ENCODE results near the gene PRSS37. TPM values are rescaled to one million over a fixed set of nuclear protein-coding genes. Genes with fewer than 3 reads are reported as not detected.

Gene PRSS37, protein sequence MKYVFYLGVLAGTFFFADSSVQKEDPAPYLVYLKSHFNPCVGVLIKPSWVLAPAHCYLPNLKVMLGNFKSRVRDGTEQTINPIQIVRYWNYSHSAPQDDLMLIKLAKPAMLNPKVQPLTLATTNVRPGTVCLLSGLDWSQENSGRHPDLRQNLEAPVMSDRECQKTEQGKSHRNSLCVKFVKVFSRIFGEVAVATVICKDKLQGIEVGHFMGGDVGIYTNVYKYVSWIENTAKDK
- not detected for total RNA-seq

DNA sequence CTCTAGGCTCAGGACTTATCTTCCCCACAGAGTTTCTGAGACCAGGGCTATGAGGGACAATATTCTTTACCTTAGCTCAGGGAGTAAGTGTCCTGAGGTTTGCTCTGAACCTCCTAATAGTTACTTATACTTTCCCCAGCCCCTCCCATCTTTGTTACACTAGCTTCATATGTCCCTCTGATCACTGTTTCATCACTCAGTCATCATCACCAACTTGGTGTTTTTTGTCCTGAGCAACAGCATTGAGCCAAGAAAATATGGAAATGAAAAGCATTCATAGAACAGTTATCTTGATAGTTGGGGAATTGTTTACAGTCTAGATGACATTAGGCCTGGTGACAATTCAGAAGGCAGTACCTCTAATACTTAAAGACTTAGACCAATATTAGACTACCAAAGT lies at the start of gene PRSS37:
TSS of gene PRSS37 (minus strand) at position 101 of the 400 bp plus-strand sequence. CDS start 436 bp downstream, outside the sequence.
- TF ChIP-seq, protein P1, sequence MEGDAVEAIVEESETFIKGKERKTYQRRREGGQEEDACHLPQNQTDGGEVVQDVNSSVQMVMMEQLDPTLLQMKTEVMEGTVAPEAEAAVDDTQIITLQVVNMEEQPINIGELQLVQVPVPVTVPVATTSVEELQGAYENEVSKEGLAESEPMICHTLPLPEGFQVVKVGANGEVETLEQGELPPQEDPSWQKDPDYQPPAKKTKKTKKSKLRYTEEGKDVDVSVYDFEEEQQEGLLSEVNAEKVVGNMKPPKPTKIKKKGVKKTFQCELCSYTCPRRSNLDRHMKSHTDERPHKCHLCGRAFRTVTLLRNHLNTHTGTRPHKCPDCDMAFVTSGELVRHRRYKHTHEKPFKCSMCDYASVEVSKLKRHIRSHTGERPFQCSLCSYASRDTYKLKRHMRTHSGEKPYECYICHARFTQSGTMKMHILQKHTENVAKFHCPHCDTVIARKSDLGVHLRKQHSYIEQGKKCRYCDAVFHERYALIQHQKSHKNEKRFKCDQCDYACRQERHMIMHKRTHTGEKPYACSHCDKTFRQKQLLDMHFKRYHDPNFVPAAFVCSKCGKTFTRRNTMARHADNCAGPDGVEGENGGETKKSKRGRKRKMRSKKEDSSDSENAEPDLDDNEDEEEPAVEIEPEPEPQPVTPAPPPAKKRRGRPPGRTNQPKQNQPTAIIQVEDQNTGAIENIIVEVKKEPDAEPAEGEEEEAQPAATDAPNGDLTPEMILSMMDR (IDR thresholded peaks at IDR 0.05) = no peak
- TF ChIP-seq POLR2A (IDR thresholded peaks at IDR 0.05) (no peak), POLR2AphosphoS5 (IDR thresholded peaks at IDR 0.05) (no peak), EP300 (IDR thresholded peaks at IDR 0.05; ENCODE audit: low read depth) (no peak)

DNA sequence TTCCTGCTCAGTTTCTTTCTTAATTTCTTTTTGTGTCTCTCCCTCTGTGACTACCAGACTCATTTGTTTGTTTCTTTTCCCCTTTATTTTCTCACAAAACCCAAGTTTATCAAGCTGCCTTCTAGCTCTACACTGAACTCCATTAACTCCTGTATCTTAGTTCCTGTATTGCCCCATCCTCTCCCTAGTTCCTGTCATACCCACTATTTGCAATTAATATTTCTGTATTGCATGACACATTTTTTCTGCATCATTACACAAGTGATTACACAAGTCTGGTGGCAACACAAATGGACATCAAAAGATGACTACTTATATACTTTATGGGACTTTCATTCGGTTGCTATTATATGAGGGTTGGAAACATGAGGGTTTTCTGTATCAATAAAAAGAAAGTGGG lies 48.0 kb upstream of the PRSS37 start:
- no peak overlapping the region for H3K27ac ChIP-seq
- no peak overlapping the region for H3K4me3 ChIP-seq
- in situ Hi-C loops (cut with MboI; ENCODE audit: low pct_ligation_motif_present in 1 of 4, low pct_unique_long_range_greater_than_20kb in 1 of 4, low sequenced_read_pairs in 3 of 4) (no loop called here), intact Hi-C loops (cut with DNase I; ENCODE audit: low total_unique reads) (no loop called here)
- H3K9me3 ChIP-seq = no peaks in the 10 kb centered on the region
- WGBS, 2 donors (ENCODE audit: low coverage in 1 of 2) = 82 to 85% methylated on average over 1 of the region's 1 CpG
- H3K27me3 ChIP-seq = no peaks in the 10 kb centered on the region
- no peaks in the 10 kb centered on the region for H3K4me1 ChIP-seq
- DNase-seq = no peak
- TF ChIP-seq, protein P1 (IDR thresholded peaks at IDR 0.05) = no peak
- no peak for TF ChIP-seq EP300 (IDR thresholded peaks at IDR 0.05; ENCODE audit: low read depth)
- no peak for TF ChIP-seq POLR2A (IDR thresholded peaks at IDR 0.05)
- no peak for TF ChIP-seq POLR2AphosphoS5 (IDR thresholded peaks at IDR 0.05)
- H3K36me3 ChIP-seq = no peaks in the 10 kb centered on the region

More for the DNA sequence above, at the start of gene PRSS37:
- Histone ChIP-seq H3K27me3 (no peaks in the 10 kb centered on the region), H3K27ac (no peak within 1 kb of the TSS), H3K9me3 (no peaks in the 10 kb centered on the region), H3K4me3 (no peak within 1 kb of the TSS), H3K36me3 (no peaks in the 10 kb centered on the region), H3K4me1 (no peaks in the 10 kb centered on the region)
- in situ Hi-C loops (cut with MboI; ENCODE audit: low pct_ligation_motif_present in 1 of 4, low pct_unique_long_range_greater_than_20kb in 1 of 4, low sequenced_read_pairs in 3 of 4) (no loop called here), intact Hi-C loops (cut with DNase I; ENCODE audit: low total_unique reads) (no loop called here)
- DNase-seq = no peak

DNA sequence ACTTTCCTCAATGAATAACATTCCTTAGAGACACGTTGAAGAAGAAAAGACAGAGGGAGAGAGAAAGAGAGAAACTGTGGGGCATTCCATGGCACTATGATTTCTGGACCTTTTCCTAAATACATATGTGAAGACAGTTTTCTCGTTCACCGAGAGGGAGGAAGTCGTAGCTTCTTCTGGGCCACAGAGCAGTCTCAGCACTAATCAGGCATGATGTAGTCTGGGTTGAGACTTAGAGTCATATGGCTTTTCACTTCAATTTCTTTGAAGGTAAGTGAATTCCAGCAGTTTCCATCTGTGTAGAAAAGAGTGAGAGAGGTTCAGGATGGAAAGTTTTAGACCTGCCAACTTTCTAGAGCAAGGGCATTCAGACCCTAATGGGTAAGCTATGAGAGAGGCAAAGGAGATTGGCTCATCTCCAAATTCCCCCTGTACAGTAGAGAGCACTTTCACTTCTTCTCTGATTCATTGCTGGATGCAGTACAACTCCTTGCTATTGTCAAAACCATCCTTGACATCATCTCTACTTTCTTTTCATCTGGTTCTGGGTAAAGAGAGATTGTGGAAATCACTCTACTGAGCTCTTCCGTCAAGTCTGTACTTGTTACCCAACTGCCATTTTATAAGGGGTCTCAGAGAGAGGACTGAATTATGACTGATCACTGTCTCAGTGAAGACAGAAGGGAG lies 43.4 kb upstream of the PRSS37 start:
- TF ChIP-seq POLR2AphosphoS5 (IDR thresholded peaks at IDR 0.05) (no peak), POLR2A (IDR thresholded peaks at IDR 0.05) (no peak), EP300 (IDR thresholded peaks at IDR 0.05; ENCODE audit: low read depth) (no peak)
- TF ChIP-seq, protein P1 (IDR thresholded peaks at IDR 0.05) = no peak
- no peaks in the 10 kb centered on the region for H3K27me3 ChIP-seq
- no peaks in the 10 kb centered on the region for H3K4me1 ChIP-seq
- H3K9me3 ChIP-seq = no peaks in the 10 kb centered on the region
- H3K36me3 ChIP-seq = no peaks in the 10 kb centered on the region
- 67 to 74% methylated on average over 5 of the region's 5 CpGs for WGBS, 2 donors (ENCODE audit: low coverage in 1 of 2)
- no peak for DNase-seq
- H3K27ac ChIP-seq = no peak overlapping the region
- H3K4me3 ChIP-seq = no peak overlapping the region
- in situ Hi-C loops (cut with MboI; ENCODE audit: low pct_ligation_motif_present in 1 of 4, low pct_unique_long_range_greater_than_20kb in 1 of 4, low sequenced_read_pairs in 3 of 4) (no loop called here), intact Hi-C loops (cut with DNase I; ENCODE audit: low total_unique reads) (no loop called here)

DNA sequence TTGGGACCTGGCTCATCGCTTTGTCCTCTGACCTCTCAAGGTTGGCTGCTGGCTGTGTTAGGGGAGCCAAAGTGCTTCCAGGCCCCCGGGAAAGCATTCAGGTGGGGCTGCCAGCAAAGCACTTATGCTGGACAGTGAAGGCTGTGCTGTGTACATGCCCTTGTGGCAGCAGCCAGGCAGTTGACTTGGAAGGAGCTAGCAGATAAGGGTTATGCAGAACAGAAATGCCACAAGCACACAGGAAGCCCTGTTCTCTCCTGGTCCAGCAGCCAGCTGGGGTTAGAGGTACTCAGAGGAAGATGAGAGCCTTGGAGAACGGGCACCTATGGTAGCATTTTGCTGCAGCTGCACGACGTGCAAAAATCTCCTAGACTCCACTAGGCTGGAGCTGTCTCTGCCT lies 39.7 kb upstream of the PRSS37 start:
- Histone ChIP-seq H3K27ac (no peak overlapping the region), H3K27me3 (no peaks in the 10 kb centered on the region), H3K36me3 (no peaks in the 10 kb centered on the region), H3K9me3 (no peaks in the 10 kb centered on the region), H3K4me3 (no peak overlapping the region), H3K4me1 (no peaks in the 10 kb centered on the region)
- WGBS, 2 donors (ENCODE audit: low coverage in 1 of 2) = 0 to 64% methylated on average over 1 to 5 of the region's 5 CpGs
- DNase-seq = no peak
- in situ Hi-C loops (cut with MboI; ENCODE audit: low pct_ligation_motif_present in 1 of 4, low pct_unique_long_range_greater_than_20kb in 1 of 4, low sequenced_read_pairs in 3 of 4) = no loop called here
- TF ChIP-seq POLR2AphosphoS5 (IDR thresholded peaks at IDR 0.05) = no peak
- no peak for TF ChIP-seq POLR2A (IDR thresholded peaks at IDR 0.05)
- TF ChIP-seq EP300 (IDR thresholded peaks at IDR 0.05; ENCODE audit: low read depth) = no peak
- TF ChIP-seq, protein P1 (IDR thresholded peaks at IDR 0.05) = no peak
- intact Hi-C loops (cut with DNase I; ENCODE audit: low total_unique reads) = no loop called here
